Caco-2 (cell line): Measurements from ENCODE around the gene IL23R. TPM values are rescaled to one million over a fixed set of nuclear protein-coding genes. Genes with fewer than 3 reads are reported as not detected.

Experiments used
- Bru-seq: library from RNA; stranded (reverse); fragments of 400-500 nt; gene quantifications from one replicate; lab custom pipeline; 2021; lab: Mats Ljungman, UMichigan
- BruChase-seq, 2 experiments: library from RNA; stranded (reverse); fragments of 400-500 nt; gene quantifications; one replicate each; lab custom pipeline; 2021; lab: Mats Ljungman, UMichigan
- BruUV-seq: library from RNA; stranded (reverse); fragments of 400-500 nt; replicated peaks from 2 replicates; lab custom pipeline; 2021; lab: Mats Ljungman, UMichigan
- CTCF ChIA-PET: fragments of 300-600 bp; sonication (Branson Sonifier 250); formaldehyde crosslinking; loops from one replicate; lab custom pipeline; 2022; ENCODE audit warnings: antibody characterized with exemption; lab: Charles Lee
- POLR2A ChIA-PET: fragments of 300-600 bp; sonication (Branson Sonifier 250); formaldehyde crosslinking; loops from one replicate; lab custom pipeline; 2022; ENCODE audit warnings: antibody characterized with exemption; lab: Charles Lee
- DNase-seq, 2 experiments: peaks; one replicate each; pipeline versions ENCODE4 v3.0.0 to v3.0.0-alpha.2; 2020 to 2022
- H3K27me3 ChIP-seq: replicated peaks from 2 replicates; pipeline ENCODE4 v1.6.0; 2011; ENCODE audit warnings: low read length; ENCODE audit not compliant: control insufficient read depth, insufficient read depth
- H3K36me3 ChIP-seq: 2 replicates; pipeline ENCODE4 v1.5.1; 2011; ENCODE audit warnings: low read length; ENCODE audit not compliant: control insufficient read depth, insufficient read depth
- H3K4me1 ChIP-seq: fragments of 250-450 bp; sonication (Bioruptor Pico); 2 replicates; pipeline ENCODE4 v1.5.1; 2020; ENCODE audit warnings: mild to moderate bottlenecking
- H3K4me3 ChIP-seq: 2 replicates; pipeline ENCODE4 v1.5.1; 2011; ENCODE audit warnings: low read depth, mild to moderate bottlenecking, control low read depth, low read length
- H3K9me3 ChIP-seq: fragments of 250-450 bp; sonication (Bioruptor Pico); 2 replicates; pipeline ENCODE4 v1.5.1; 2020; ENCODE audit warnings: mild to moderate bottlenecking, moderate library complexity
- H3K27ac Mint-ChIP-seq: one replicate; pipeline ENCODE4 v1.8.0; 2022; ENCODE audit warnings: mixed read lengths; ENCODE audit not compliant: unreplicated experiment
- H3K27me3 Mint-ChIP-seq: one replicate; pipeline ENCODE4 v1.8.0; 2022; ENCODE audit warnings: mixed read lengths; ENCODE audit not compliant: insufficient read depth, unreplicated experiment
- H3K36me3 Mint-ChIP-seq: one replicate; pipeline ENCODE4 v1.8.0; 2022; ENCODE audit warnings: mild to moderate bottlenecking, mixed read lengths; ENCODE audit not compliant: insufficient read depth, unreplicated experiment
- H3K4me1 Mint-ChIP-seq: one replicate; pipeline ENCODE4 v1.8.0; 2022; ENCODE audit warnings: low read depth, mixed read lengths; ENCODE audit not compliant: unreplicated experiment
- H3K4me3 Mint-ChIP-seq: one replicate; pipeline ENCODE4 v1.8.0; 2022; ENCODE audit warnings: mild to moderate bottlenecking, moderate library complexity, mixed read lengths; ENCODE audit not compliant: unreplicated experiment
- H3K9me3 Mint-ChIP-seq: one replicate; pipeline ENCODE4 v1.8.0; 2022; ENCODE audit warnings: mixed read lengths; ENCODE audit not compliant: unreplicated experiment
- CTCF ChIP-seq, 2 experiments: fragments of 200-600 bp in 1 of 2; IDR thresholded peaks; 1 replicate in 1 of 2; 2 replicates in 1 of 2; pipeline versions ENCODE4 v1.5.1 to v1.8.0; 2011 to 2022; ENCODE audit warnings: antibody characterized with exemption in 1 of 2, control low read depth in 1 of 2, inconsistent platforms in 1 of 2, low read depth in 1 of 2, low read length in 1 of 2, mild to moderate bottlenecking in 1 of 2, moderate library complexity in 1 of 2; ENCODE audit not compliant: insufficient read depth in 1 of 2, severe bottlenecking in 1 of 2, unreplicated experiment in 1 of 2
- intact Hi-C: fragments of 100-400 bp; cut with micrococcal nuclease; formaldehyde crosslinking; loops from one replicate; pipeline ENCODE4 v1.10.0; 2022; ENCODE audit not compliant: unreplicated experiment
- long read RNA-seq: library from polyadenylated mRNA; stranded (forward); transcript quantifications from one replicate; pipeline ENCODE4 v2.0.0, GENCODE V29; 2022
- total RNA-seq: library from RNA; stranded (reverse); gene quantifications from 2 replicates; pipeline ENCODE4 v1.2.3, GENCODE V29; 2022

Gene IL23R
- total RNA-seq = not detected in 2 replicates
- Bru-seq, nascent RNA = percentile 4 among the genes with signal in this experiment
- BruChase-seq, experiment 1, labeled RNA remaining after a 2-hour chase = percentile 3 among the genes with signal in this experiment
- percentile 1 among the genes with signal in this experiment for BruChase-seq, experiment 2, labeled RNA remaining after a 6-hour chase
- long read RNA-seq = 0 reads

- H3K4me3 ChIP-seq = no peak within 1 kb of the TSS
- H3K27me3 ChIP-seq = no peaks in the 10 kb centered on the region
- intact Hi-C loops = no loop called here
- no peaks in the 10 kb centered on the region for H3K4me1 ChIP-seq
- no peaks in the 10 kb centered on the region for H3K9me3 ChIP-seq
- Mint-ChIP-seq H3K36me3 (no peaks in the 10 kb centered on the region), H3K27me3 (no peaks in the 10 kb centered on the region), H3K4me3 (no peak within 1 kb of the TSS), H3K4me1 (no peaks in the 10 kb centered on the region), H3K9me3 (no peaks in the 10 kb centered on the region), H3K27ac (no peak within 1 kb of the TSS)
- BruUV-seq = no TSS peak
- no peaks in the 10 kb centered on the region for H3K36me3 ChIP-seq
- ChIA-PET CTCF (interaction anchor here (0.6 kb wide), 1 partner anchor 45 kb away, joined by 3 read pairs; no protein-coding TSS in a partner anchor), POLR2A (no interaction called here)
- no peak for TF ChIP-seq CTCF (IDR thresholded peaks at IDR 0.05; ENCODE audit: insufficient read depth in 1 of 2, low read depth in 1 of 2, low read length in 1 of 2, severe bottlenecking in 1 of 2, unreplicated experiment in 1 of 2)
- no peak for DNase-seq
These were observed at the start of gene IL23R for GRCh38 chr1:67166196-67166595. Gene IL23R, plus strand, starts transcription at chr1:67166454. Its CDS starts 1,667 bp downstream, at chr1:67168121.

- ChIA-PET CTCF (no interaction called here), POLR2A (no interaction called here)
- Histone ChIP-seq H3K27me3 (no peaks in the 10 kb centered on the region), H3K4me1 (no peaks in the 10 kb centered on the region), H3K36me3 (no peaks in the 10 kb centered on the region), H3K4me3 (no peak overlapping the region), H3K9me3 (peaks cover 5% of the 10 kb centered on the region; the same call in 1 of the 2 replicates)
- BruUV-seq = no TSS peak
- intact Hi-C loops = no loop called here
- no peak overlapping the region for H3K27ac Mint-ChIP-seq
- H3K9me3 Mint-ChIP-seq = no peaks in the 10 kb centered on the region
- no peak overlapping the region for H3K4me3 Mint-ChIP-seq
- no peak for TF ChIP-seq CTCF (IDR thresholded peaks at IDR 0.05; ENCODE audit: insufficient read depth in 1 of 2, low read depth in 1 of 2, low read length in 1 of 2, severe bottlenecking in 1 of 2, unreplicated experiment in 1 of 2)
- no peaks in the 10 kb centered on the region for H3K4me1 Mint-ChIP-seq
- DNase-seq = no peak
- no peaks in the 10 kb centered on the region for H3K36me3 Mint-ChIP-seq
- H3K27me3 Mint-ChIP-seq = no peaks in the 10 kb centered on the region
These were observed 48.1 kb upstream of the IL23R start for GRCh38 chr1:67118191-67118590.

- BruUV-seq = no TSS peak
- Mint-ChIP-seq H3K4me3 (no peak overlapping the region), H3K36me3 (no peaks in the 10 kb centered on the region), H3K4me1 (no peaks in the 10 kb centered on the region), H3K9me3 (no peaks in the 10 kb centered on the region), H3K27ac (no peak overlapping the region), H3K27me3 (no peaks in the 10 kb centered on the region)
- Histone ChIP-seq H3K4me3 (no peak overlapping the region), H3K9me3 (peaks cover 5% of the 10 kb centered on the region; the same call in 1 of the 2 replicates), H3K4me1 (no peaks in the 10 kb centered on the region), H3K27me3 (no peaks in the 10 kb centered on the region), H3K36me3 (no peaks in the 10 kb centered on the region)
- ChIA-PET POLR2A (no interaction called here), CTCF (no interaction called here)
- intact Hi-C loops = no loop called here
- no peak for DNase-seq
- no peak for TF ChIP-seq CTCF (IDR thresholded peaks at IDR 0.05; ENCODE audit: insufficient read depth in 1 of 2, low read depth in 1 of 2, low read length in 1 of 2, severe bottlenecking in 1 of 2, unreplicated experiment in 1 of 2)
These were observed 47.6 kb upstream of the IL23R start for GRCh38 chr1:67118646-67119045.
